Effector CD8-positive, alpha-beta T cell (primary cell): Measurements from ENCODE around the gene NLRP13.
"Not testable (repeated sequence)": the region's sequence is repeated elsewhere in the genome, so short reads cannot be mapped to it uniquely, and the experiment has no call there.

Experiments
- DNase-seq: peaks from one replicate; lab custom pipeline; 2025; lab: John Stamatoyannopoulos, UW
- total RNA-seq, 4 experiments: gene quantifications; one replicate each; lab custom pipeline; 2026; lab: John Stamatoyannopoulos, UW

The NLRP13 gene
- total RNA-seq = 0 reads per million in 4 experiments

DNA sequence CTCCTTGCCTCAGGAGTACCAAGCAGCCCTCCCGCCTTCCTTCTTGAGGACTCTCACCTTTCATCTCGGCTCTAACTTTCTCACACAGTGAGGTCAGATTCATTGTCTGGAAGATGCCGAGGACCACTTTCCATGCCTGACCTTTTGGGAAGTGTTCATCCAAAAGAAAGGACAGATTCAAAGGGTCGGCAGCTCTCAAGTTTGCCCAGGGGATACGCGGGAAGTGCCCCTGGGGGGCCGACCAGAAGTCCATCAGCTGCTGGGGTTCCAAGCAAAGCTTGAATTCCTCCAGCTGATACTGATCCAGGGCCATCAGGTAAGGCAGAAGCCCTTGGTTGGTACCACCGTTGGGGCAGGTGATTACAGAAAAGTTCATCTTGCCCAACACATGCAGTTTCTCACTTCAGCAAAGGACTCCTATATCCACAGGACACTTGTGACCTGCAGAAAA, at the start of gene NLRP13:
TSS of gene NLRP13 (minus strand) at position 401 of the 451 bp plus-strand sequence. CDS start at position 376, 25 bp downstream.
- DNase-seq = no peak

- no peak for DNase-seq
Measured at GRCh38 chr19:55980415-55980814, 48.3 kb upstream of the NLRP13 start.

DNA sequence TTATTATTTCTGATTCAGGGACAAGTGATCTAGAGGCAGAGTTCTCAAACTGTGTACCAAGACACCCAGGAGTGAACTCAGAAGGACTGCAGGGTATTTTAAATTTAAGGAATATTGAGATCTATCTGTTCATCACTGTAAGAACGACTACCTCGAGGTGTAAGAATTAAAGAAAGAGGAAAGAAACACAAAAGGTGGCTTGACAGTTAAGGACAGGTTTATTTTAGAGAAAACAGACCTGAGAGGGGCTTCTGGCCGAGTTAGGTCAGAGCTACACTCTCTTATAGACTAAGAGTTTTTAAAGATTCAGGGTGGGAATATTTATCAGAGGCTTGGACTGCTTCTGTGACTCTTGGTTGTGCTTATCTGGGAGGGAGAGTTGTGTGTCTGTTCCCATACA, 41.8 kb upstream of the NLRP13 start:
- DNase-seq = no peak

GRCh38 chr19:55962186-55962585, 30.1 kb upstream of the NLRP13 start:
- DNase-seq = no peak

GRCh38 chr19:55959996-55960675, 28.0 kb upstream of the NLRP13 start:
- no peak for DNase-seq

- DNase-seq = no peak
Measured at GRCh38 chr19:55958356-55958755, 26.2 kb upstream of the NLRP13 start.

- no peak for DNase-seq
Measured at GRCh38 chr19:55956431-55956830, 24.3 kb upstream of the NLRP13 start.

- not testable (repeated sequence) for DNase-seq
Measured at GRCh38 chr19:55950566-55950965, 18.4 kb upstream of the NLRP13 start.

DNA sequence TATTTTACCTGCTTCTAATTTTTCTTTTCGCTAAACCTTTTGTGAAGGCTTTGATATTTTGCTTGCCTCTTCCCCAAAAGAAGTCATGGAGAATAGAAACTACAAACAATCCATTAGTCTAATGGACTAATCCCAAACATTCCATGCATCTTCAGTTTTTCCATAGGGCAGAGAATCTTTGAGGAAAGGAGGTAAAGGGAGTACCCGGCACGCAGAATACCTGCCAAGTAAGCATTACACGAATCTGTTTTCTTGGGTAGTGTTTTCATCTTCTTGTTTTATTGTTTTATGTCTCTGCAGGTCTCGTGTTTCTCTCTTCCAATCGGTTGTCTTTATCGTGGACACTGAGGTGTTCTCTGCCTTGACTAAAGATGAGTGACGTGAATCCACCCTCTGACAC, 15.4 kb upstream of the NLRP13 start, which contains the start of gene NLRP8:
TSS of gene NLRP8 (plus strand) at position 301 of the 400 bp plus-strand sequence.
- no peak for DNase-seq

DNA sequence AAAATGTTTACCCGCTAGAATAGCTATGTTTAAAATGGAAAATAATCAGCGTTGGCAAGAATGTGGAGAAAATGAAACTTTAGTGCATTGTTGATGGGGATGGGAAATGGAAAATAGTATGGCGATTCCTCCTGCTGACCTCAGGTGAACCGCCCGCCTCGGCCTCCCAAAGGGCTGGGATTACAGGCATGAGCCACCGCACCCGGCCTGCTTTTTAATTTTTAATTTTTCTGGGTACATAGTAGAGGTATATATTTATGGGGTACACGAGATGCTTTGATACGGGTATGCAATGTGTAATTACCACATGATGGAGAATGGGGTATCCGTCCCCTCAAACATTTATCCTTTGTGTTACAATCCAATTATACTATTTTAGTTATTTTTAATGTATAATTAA, 8.2 kb upstream of the NLRP13 start:
- DNase-seq = no peak

DNA sequence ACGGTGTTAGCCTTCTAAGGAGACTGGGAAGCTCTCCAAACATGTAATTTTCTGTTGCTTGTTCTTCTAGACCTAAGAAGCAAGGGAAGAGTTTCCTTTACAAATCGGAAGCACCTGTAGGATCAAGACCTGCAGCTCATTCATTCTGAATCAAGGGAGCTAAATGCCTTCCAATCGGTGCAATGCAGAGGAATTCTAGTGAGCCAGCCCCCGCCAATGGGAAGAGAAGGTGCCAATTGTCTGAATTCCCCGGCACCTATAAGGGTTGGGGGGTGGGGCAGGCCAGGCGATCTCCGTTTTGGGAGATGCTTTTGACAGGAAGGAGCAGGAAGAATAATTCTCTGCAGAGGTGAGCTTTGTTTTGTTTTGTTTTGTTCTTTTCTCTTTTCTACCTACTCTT, 7.1 kb upstream of the NLRP13 start:
- DNase-seq = no peak

- DNase-seq = no peak
Measured at GRCh38 chr19:55935206-55935605, 3.1 kb upstream of the NLRP13 start.

- no peak for DNase-seq
Measured at GRCh38 chr19:55930996-55931515, 1.1 kb downstream of the NLRP13 start.

- DNase-seq = not testable (repeated sequence)
Measured at GRCh38 chr19:55929258-55929657, 2.9 kb downstream of the NLRP13 start.

DNA sequence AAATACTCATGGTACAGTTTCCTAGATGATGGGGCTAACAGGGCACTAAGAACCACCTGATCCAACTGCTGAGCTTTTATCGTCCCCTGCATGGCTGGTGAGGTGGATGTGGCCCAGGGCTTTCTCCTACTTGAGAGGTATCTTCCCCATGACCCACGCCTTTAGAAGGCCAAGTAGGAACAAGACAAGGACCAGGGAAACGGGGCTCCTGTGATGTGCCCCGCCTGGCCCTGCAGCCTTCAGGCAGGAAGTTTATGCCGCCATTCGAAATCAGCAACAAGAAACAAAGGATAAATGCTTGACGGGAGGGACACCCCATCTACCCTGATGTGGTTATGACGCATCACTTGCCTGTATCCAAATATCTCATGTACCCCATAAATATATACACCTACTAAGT, 4.1 kb downstream of the NLRP13 start:
- DNase-seq = no peak

- no peak for DNase-seq
Measured at GRCh38 chr19:55923556-55923955, 8.6 kb downstream of the NLRP13 start.

DNA sequence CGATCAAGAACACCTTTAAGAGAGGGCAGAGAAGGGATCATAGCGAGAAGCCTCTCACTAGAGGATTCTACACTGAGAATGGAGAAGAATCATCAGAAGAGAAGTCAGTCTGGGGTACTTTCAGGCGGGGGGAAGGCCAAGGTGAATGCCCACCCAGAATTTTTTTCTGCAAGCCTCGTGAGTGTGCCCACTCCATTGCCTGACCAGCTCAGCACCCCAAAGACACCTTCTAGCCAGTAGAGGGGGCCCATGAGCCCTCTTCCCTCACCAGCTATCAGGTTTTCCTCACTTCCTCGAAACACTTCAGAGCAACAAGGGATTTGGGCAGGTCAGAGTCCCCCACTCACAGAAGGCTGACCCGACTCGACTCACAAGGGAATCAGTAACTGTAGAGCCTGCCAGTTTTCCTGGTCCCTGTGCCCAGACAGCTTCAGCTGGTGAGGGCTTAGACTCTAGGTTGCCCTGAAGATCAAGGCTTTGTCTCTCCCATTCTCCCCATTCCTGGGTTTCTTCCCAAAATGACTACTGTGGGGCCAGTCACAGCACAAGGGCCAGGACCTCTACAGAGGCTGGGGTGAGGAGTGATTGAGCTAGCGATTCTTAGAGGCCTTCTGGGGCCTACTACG, 18.4 kb downstream of the NLRP13 start:
- no peak for DNase-seq

DNA sequence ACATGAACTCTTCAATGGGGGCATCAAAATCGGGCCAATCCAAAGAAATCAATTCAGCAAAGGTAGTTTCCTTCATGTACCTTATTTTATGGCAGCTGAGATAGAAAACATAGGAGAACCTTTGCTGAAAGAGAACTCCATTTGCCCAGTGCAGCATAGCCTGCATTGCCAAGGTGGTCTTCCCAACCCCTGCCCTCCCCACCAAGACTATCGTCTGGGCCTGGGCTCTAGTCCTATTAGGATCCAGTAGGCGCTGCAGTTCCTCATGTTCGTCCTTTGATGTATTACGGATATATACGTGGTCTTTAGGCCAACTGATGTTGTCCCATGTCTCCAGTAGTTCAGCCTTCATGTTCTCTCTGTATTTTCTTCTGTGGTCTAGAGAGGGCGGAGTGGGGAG, 19.2 kb downstream of the NLRP13 start:
- DNase-seq = no peak

DNA sequence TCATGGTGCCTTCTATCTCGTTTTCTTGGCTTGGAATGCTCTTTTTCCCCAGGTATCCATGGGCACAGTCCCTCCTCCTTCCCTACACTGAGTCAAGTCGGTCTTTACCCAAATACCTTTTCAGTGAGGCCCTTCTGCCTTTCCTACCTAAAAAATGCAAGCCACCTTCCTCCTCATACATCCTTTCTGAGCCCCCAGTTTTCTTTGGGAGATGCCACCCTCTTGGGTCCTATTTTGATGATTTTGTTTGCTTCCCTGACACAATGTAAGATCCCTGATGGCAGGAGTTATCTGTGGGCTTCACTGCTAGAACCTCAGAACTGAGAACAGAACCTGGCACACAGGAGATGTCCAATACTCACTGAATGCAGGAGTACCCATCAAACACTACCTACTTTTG, 22.3 kb downstream of the NLRP13 start:
- DNase-seq = no peak

DNA sequence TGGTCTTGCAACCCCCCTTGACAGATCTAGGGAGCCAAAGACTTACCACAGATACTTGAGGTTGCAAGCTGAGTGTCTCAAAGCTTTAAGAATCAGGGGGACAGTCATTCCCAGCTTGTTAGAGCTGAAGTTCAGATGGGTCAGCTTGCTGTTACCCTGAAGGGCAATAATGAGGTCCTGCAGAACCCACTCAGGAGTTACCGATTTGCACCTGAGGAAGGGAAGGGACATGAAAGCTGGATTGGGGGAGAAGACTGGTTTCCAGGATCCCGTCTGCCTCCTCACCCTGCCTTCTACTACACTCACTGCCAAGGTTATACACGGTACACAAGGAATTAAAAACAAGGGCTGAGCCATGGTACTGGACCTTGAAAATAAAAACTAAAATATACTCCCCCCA, 24.4 kb downstream of the NLRP13 start:
- no peak for DNase-seq

DNA sequence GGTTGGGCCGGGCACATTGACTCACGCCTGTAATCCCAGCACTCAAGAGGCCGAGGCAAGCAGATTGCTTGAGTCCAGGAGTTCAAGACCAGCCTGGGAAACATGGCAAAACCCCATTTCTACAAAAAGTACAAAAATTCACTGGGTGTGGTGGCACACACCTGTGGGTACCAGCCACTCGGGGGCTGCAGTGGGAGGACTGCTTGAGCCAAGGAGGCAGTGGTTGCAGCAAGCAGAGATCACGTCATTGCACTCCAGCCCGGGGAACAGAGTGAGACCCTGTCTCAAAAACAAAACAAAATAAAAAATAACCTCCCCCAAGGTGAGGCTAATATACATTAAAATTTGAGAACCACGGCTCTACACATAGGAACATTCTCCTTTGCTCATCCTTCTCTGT, 24.9 kb downstream of the NLRP13 start:
- no peak for DNase-seq

GRCh38 chr19:55902080-55902751, 29.9 kb downstream of the NLRP13 start:
- DNase-seq = no peak
